Stimulated activated CD4-positive, alpha-beta T cell treated with anti-CD3 and anti-CD28 coated beads, Interleukin-4, amount 100 ng/mL, for 1 hour (primary cell): ENCODE measurements around the gene ZNF189.

Experiments used
- DNase-seq: peaks from one replicate; pipeline ENCODE4 v3.0.0-alpha.2; 2020

ZNF189 gene

DNA sequence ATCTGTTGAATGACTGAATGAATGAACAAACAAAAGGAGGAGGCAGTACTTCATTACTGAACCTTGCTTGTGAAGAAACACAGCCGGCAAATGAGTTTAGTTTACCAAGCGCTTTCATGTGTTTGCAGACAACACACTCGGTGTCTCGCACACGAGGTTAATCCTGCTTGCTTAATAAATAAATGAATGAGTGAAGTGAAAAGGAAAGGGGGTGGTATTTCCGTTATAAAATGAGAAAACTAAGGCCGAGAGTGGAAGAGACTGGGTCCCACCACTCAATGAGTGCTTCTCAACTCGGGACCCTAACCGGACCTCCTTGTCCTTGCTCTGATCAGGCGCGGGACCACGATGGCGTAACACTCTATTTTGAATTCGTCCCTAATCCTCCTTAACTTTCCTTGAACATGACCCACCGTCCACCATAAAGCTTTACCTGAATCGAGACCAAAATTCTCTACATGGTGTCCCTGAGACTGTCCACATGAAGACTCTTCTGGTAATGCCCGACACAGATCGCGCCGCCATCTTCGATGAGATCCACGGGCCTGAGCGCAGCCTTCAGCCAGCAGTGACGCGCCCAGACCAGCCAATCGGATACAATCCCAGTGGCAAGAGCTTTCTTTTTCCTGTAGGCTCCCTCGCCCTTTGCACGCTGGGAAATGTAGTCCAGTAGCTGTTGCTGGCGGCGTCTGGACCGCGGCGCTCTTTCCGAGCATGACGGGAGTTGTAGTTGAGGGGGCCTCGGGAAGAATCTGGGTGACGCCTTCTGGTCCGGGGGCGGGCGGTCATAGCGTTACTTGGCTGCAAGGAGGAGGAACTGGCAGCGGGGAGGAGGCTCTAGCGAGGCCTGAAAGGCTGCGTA, at the start of gene ZNF189, which contains the start of gene MRPL50:
Gene ZNF189, plus strand, starts transcription at position 784 of the 862 bp plus-strand sequence. CDS start 306 bp downstream, outside the sequence.
Gene MRPL50, minus strand, starts transcription at position 551 of the 862 bp plus-strand sequence. Its CDS starts 26 bp downstream, at position 525.
- peak; percentile 93 for DNase-seq

GRCh38 chr9:101350285-101350684, 48.4 kb upstream of the ZNF189 start:
- no peak for DNase-seq

- DNase-seq, result no peak
Observed at GRCh38 chr9:101352892-101353463, 45.7 kb upstream of the ZNF189 start.

DNA sequence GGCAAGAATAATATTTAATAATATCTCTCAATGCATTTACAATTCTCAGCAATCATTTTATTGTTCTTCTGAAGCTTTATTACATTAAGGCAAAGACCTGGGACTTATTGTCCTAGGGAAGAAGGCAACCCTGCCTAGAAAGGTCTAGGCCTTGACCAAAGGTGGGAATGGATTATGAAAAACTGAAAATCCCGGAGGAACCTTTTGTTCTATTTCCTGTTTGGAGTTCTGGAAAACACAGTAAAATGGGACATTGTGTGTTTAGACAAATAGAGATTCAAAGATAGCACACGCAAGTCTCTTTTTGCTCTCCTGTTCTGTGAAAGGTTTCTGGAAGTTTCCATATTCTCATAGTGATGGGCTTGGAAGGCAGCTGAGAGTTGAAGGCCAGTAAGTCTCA, 45.0 kb upstream of the ZNF189 start:
- no peak for DNase-seq

DNA sequence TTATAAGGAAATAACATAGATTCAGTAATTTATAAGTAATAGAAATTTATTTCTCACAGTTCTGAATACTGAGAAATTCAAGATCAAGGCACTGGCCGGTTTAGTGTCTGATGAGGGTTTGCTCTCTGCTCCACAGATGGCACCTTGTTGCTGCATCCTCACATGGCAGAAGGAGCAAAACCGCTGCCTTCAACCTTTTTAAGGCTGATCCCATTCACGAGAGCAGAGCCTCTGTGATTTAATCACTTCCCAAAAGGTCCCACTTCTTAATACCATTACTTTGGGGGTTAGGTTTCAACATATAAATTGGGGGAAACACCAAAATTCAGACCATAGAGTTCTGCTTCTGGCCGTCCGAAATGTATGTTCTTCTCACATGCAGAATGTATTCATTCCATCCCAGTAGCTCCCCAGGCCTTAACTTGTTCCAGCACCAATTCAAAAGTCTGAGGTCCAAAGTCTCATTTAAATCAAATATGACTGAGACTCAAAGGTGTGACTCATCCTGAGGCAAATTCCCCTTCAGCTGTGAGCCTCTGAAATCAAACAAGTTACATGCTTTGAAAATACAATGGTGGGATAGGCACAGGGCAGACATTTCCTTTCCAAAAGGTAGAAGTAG, 44.4 kb upstream of the ZNF189 start:
- DNase-seq, result no peak

- no peak for DNase-seq
Observed at GRCh38 chr9:101354765-101355708, 43.6 kb upstream of the ZNF189 start.

DNA sequence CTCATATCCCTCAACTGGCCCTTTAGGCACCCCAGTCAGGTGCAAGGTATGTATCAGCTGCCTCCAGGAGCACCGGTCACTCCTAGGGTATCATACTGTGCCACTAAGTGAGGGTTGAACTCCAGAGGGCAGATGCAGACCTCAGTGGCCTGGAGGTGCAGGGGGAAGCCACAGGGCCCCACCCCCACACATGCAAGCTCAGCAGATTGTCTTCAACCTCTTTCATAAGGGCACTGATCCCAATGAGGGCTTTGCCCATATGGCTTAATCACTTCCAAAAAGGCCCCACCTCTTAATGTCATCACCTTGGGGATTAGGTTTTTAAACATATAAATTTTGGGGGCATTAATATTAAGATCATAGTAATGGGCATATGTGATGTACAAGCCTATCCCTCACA, 42.0 kb upstream of the ZNF189 start:
- no peak for DNase-seq

DNA sequence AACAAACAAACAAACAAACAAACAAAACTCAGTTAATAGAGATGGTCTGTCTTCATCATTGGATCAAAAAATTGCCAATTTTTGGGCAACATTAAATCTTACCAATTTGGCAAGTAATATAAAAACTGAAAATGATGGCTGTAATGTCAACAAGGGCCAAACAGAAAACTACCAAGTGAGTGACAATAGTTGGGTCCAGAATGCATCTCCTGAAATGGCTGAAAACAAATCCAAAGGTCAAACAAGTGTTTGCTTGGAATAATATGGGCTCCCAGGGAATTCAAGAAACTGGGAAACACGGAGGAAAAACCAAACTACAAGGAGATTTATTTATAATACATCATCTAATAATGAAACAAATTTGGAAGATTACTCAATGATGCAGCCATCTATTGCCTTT, 39.0 kb upstream of the ZNF189 start:
- no peak for DNase-seq

- no peak for DNase-seq
Observed at GRCh38 chr9:101360647-101361046, 38.0 kb upstream of the ZNF189 start.

GRCh38 chr9:101362450-101362849, 36.2 kb upstream of the ZNF189 start:
- DNase-seq, result no peak

DNA sequence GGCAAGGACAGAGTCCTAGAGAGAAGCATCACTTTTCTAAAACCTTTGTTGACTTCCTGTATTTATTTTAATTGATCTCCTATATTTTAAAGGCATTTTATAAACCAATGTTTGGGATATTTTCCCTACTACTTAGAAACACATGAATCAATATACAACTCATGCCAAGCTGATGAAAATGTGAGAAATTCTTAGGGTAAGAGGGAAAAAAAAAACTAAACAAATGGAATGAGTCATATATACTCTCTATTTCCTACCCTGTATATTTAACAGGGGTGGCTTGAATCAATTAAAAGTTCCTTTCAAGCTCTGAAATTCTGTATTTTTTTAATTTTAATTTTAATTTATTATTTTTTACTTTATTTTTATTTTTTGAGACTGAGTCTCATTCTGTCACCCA, 33.5 kb upstream of the ZNF189 start:
- no peak for DNase-seq

- DNase-seq, result no peak
Observed at GRCh38 chr9:101366038-101366756, 32.5 kb upstream of the ZNF189 start.

DNA sequence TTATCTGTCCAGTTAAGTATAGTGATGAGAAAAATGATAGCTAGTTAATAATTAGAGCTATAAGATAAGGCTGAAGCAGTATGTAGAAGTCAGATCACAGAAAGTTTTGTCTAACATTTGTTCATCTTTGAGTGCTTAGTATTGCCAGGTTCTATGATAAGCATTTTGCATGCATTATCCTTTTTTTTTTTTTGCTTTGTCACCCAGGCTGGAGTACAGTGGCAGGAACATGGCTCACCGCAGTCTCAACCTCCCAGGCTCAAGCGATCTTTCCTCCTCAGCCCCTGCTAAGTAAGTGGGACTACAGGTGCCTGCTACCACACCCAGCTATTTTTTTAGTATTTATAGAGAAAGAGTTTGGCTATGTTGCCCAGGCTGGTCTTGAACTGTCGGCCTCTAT, 31.3 kb upstream of the ZNF189 start:
- DNase-seq, result no peak

DNA sequence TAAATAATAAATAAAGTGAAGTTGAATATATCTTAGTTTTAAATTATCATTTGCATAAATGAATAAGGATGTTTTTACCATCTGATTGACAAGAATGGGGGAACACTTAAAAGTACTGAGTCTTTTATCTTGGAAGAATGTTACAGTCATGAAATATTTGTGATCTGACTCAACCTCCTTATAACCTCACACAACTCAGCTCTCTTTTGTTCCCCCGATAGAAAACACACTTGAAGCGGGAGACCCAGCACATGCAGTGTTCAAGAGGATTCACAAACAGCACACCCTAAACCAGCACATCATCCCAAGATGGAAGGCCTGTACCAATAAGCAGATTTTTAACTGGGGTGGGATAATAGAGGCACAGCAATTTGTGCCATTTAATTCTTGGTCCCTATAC, 29.4 kb upstream of the ZNF189 start:
- DNase-seq, result no peak

- no peak for DNase-seq
Observed at GRCh38 chr9:101369884-101370531, 28.6 kb upstream of the ZNF189 start.

DNA sequence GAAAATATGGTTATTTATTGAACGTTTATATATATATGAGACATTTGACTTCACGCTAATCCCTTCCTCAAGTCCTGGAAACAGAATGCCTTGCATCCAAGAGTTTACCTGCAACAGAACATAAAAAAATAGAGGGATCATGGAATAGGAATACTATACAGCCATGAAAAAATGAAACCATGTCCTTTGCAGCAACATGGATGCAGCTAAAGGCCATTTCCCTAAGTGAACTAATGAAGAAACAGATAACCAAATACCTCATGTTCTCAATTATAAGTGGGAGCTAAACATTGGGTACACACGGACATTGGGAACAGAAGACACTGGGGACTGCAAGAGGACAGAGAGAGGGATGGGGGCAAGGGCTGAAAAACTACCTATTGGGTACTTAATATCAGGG, 26.8 kb upstream of the ZNF189 start:
- no peak for DNase-seq

DNA sequence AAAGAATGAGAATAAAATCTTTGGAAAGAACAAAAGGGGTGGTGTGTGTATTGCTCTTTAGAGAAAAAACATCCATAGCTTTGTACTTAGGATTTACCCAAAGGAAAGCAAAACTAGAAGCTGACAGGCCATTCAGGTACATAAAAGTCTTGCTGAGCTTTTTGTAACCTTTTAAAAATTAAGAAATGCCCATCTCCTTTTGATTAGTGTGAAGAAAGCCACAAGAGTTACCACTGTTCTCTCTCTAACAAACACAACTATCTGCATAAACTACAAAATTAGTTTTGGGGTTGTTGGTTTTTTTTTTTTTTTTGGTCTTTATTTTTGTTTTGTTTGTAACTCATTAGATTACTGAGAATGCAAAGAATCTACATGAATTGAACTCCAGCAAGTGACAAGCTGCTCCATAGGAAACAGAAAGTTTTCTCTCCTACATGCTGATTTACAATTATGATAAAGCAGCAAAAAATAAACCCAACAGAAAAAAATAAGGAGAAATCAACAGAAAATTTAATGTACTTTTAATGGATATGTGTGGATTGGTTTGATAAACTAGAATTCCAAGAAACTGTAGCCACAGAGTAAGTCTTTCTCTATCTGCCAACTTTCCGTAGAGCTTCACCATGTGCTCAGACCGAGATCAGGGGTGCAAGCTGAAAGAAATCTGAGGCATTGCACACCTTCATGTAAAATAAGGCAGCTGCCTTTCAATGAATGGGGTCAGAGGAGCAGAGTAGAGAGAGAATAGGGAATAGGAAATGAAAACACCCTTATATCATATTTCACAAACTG, 26.1 kb upstream of the ZNF189 start:
- DNase-seq, result no peak

GRCh38 chr9:101375546-101375945, 23.1 kb upstream of the ZNF189 start:
- DNase-seq, result no peak

- DNase-seq, result no peak
Observed at GRCh38 chr9:101376111-101376848, 22.4 kb upstream of the ZNF189 start.

DNA sequence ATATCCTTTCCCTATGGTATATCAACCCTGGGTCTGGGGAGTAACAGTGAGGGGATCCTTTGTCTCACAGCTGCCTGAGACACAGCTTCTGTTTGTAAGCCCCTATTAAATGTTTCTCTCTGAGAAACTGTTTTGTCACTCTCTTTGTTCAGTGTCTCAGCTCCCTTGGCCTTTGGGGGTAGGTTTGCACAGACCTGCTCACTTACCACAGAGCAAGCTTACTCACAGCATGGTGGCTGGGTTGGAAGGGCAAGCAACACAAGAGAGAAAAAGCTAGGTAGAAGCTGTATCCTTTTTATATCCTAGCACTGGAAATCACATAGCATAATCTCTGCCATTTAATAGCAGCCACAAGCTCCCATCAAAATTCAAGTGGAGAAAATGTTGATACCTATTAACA, 18.4 kb upstream of the ZNF189 start:
- DNase-seq, result no peak
